Measurements from ENCODE around the gene RIMBP2.

Gene RIMBP2

DNA sequence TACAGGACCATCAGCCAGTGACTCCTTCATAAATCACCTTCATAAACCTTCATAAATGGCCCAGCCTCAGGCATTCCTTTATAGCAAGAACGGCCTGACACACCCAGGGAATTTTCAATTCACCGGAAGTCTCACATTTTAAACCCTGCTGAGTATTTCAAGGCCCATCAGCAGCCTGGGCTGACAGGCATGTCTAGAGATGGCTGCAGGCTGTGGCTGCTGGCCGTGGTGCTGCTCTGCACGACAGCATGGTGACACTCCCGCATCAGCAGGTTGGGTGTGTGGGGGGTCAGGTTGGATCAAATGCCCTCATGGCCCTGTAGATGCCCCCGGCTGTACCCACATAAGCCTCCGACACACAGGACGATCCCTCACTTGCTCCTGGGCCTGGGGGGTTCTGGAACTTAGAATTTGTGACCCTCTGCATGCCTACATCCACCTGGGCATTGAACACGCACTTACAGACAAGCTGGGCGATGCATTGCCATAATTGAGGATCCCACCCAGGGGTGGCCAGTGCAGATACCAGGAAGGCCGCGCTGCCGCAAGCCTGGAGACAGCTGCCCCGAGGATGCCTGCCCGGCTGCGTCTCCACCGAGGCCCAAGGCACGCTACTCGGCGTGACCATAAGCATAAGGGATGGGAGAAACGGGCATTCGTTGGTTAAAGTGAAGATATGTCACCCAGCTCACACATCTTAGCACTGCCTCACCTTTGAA lies 254.1 kb downstream of the RIMBP2 start:
- DNase-seq (ENCODE audit: low read depth), result no peak

DNA sequence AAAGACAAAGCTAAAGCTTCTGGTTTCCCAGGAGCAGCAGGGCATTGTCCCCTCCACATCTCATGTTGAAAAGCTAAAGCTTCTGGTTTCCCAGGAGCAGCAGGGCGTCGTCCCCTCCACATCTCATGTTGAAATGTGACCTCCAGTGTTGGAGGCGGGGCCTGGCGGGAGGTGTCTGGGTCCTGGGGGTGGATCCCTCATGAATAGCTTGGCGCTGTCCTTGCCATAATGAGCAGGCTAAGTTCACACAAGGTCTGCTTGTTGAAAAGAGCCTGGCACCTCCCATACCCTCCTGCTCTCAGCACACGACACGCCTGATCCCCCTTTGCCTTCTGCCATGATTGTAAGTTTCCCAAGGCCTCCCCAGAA lies 254.7 kb downstream of the RIMBP2 start:
- no peak for DNase-seq (ENCODE audit: low read depth)

DNA sequence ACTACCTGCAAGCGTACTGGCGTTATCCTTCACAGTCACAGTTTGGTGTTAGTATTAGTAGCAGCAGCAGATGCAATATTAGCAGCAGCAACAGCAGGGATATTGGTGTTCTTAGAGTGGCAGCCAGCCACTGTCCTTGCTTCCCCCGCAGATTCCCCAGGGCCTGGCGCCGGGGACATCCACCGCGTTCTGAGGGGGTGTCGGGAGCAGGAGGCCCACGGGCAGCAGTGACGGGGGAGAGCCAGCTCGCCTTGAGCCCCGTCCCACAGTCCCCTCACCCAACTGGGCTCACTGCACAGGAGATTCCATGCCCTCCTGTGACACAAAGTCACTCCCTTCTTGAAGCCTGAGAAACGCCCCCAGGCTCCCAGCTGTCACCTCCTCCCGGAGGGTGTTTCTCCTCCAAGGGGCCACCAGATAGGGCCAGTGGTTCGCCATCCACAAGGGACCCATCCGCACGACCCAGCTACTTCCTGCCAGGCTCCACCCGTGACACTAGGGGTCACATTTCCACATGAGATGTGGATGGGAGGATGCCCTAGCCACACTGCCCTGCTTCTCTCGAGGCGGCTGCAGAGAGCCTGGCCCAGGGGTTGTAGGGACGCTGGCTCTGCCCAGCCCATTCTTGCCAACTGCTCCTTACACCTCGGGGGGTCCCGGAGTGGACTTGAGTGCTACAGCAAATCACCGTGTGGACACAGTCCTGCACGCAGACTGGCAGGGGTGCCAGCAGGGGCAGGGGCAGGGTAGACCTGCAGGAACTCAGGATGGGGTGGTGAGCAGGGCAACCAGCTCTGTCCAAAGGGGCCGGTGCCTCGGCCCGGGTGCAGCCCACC lies 255.3 kb downstream of the RIMBP2 start:
- DNase-seq (ENCODE audit: low read depth), result no peak

DNA sequence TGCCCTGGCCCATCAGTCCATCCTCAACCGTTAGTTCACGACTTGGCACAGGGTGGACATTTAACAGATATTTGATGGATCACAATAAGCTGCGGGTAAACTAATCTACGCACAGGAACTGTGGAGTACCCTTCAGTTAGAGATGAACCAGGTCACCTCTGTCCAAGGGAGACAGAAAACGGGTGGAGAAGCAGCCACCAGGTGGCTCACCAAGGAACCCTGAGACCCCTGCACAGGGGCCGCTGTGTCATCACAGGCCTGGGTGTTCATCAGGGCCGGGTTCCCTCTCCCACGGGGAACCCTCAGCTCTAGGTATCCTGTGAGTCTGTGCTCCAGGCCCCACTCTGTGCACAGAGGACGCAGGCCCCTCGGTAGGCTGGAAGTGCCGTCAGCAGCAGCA lies 256.2 kb downstream of the RIMBP2 start:
- no peak for DNase-seq (ENCODE audit: low read depth)

DNA sequence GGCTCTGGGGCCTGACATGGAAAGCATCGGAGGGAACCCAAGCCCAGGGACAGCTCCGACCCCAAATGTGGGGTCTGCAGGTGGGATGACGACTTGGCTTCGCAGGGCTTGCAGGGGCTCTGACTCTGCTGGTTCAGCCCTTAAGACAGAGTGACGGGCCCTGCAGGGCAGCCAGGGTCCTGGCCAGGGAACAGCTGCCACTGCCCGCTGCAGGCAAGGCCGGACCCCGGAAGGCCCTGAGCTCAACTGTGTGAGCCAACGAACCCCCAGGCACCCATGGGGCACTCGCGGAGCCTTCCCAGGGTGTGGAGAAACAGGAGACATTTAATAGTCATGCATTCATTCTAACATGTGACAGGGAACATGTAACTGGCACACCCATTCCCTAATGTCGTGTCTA lies 257.8 kb downstream of the RIMBP2 start:
- no peak for DNase-seq (ENCODE audit: low read depth)

DNA sequence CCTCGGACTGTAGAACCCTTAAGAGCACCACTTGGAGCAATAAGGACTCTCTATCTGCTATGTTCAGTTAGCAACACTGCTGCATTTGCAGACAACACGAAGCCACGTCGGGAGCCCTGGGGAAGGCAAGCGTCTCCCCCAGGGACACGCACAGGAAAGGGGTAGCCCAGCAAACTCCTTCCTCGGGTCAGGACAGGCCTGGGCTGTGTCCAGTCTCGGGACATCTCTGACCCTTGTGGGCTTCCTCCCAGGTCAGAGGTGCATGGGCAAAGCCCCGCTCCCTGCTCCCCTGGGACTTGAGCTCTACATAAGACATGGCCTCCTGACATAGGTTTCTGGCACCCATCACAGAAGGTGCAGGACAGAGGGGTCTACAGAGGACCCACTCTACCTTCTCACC lies 258.9 kb downstream of the RIMBP2 start:
- no peak for DNase-seq (ENCODE audit: low read depth)

DNA sequence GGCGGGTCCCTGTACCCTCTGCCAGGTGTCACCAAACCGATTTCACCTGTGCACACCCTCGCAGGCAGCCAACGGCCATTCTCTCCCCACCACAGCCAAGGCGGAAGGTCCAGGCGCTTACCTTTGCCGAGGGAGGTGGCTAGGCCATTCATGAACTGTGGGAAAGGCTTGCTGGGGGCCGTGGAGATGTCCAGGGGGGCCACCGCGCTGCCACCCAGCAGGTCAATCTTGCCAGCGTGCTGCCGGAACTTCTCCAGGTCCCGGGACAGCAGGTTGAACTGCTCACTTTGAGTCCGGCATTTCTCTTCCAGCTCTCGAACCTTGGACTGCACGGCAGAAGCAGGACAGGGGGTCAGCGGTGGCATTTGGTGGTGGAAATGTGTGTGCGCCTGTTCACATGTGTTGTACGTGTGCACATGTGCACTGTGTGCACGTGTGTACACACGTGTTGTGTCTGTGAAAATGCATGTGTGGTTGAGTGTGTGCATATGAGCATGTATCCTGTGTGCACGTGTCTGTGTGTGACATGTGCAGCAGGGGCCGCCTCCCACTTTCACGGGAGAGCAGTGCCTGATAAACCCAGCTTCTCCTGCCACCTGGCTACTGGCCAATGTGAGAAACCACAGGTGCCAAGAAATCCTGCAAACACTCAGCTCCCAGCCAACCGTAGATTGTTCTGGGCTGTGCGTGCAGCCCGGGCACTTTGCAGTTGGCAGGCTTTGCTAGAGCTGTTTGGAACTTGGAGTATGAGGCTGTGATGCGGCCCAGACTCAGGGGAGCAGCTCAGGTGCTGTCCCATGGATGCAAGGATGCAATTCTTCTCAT lies 259.5 kb downstream of the RIMBP2 start:
- no peak for DNase-seq (ENCODE audit: low read depth)

DNA sequence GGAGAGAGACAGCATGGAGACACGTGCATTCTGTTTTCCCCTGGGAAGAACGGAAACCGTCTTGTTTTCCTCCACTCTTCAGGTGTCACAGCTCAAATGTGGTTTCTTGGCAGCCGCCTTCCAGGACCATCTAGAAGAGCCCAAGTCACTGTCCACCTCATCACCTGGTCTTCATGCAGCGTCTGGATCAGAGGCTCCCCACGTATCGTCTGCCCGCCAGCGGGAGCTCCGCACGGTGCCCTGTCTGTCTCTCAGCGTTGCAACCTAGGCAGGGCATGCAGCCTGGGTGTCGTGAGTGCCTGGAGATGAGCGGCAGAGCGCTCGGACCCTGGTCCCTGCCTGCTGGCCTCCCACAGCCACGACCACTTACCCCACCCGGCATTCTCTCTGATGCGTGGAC lies 260.9 kb downstream of the RIMBP2 start:
- DNase-seq (ENCODE audit: low read depth), result no peak

DNA sequence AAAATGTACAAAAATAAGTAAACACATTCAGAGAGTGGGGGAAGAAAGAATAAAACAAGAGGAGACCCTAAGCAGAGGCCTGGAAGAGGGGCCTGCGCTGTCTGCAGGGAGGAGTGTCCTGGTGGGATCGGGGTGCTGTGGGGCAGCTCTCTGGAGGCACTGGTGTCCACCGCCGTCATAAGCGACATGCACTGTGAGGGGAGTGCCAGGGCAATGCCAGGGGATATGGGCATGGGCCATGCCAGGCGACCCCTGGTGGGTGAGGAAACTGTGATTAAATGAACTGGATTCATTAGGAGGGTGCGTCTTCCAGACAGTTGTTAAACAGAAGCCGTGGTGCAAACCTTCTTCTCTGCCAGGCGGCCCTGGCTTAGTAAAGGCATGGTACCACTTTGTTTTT lies 261.8 kb downstream of the RIMBP2 start:
- no peak for DNase-seq (ENCODE audit: low read depth)

DNA sequence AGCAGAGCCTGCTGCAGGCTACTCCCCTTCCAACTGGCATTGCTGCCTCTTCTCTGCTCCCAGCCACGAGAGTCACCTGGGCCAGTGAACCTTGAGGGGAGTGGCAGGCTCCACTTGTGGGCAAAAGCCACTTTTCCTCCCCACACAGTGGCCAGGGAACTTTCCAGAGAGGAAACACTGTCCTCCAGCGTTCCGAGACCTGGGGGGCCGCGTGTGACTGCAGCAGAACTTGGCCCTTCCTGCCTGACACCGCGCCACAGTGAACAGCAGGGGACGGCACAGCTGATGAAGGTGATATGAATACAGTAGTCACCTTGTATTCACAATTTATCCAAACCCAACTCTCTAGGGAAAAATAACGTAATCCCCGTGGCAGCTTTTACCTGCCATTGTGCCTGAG lies 263.6 kb downstream of the RIMBP2 start:
- DNase-seq (ENCODE audit: low read depth), result no peak

DNA sequence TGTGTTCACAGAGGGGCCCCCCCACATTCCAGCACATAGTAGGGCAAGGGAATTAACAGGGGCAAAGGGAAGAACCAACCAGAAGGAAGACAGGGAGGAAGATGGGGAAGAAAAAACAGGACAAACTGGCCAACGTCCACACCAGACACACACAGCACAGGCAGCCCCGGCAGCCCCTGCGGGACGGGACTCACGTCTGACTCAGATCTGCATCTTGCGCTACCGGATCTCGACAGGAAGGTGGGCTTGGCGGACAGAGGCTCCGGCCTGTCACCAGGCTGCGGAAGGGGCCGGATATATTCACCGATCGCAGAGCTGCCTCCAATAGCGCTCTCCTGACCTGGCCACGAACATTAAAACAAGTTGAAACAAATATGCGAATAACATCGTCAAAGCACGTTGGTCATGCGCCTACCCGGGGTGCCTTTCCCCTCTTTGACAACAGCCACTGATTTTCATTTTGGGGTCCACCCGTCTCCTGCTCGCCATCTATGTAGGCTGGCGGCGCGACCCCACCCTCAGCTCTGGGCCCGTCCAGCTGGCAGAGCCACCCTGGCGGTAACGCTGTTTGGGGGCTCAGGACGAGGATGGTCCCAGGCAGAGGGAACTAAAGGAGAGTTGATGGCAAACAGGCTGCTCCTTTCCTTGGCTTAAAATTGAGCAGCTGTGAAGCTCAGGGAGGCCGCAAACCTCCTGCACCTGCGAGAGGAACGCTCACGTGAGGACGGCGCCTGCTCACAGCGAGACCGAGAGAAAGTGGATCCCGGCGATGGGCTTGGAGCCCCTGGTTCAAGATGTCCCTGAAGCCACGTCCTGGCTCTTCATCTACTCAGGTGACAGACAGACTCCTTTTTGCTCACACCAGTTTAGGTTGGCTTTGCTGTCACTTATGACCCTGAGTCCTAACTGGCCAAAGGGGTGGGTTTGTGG lies 264.8 kb downstream of the RIMBP2 start:
- no peak for DNase-seq (ENCODE audit: low read depth)

DNA sequence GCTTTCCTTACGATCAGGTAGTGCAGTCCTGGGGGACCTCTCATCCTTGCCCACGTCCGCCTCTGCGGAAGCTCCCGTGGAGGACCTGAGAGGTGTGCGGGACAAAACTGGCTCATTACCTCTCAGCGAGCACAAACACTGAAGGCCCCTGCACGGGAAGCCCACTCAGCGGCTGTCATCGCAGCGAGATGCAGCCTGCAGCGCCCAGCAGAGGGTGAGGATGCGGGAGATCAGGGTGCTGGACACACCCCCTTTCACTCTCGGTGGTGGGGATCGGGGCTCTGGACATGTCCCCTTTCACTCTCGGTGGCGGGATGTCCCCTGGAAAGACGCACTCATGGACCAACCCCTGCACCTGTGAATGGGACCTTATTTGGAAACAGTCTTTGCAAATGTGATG lies 266.8 kb downstream of the RIMBP2 start:
- no peak for DNase-seq (ENCODE audit: low read depth)

DNA sequence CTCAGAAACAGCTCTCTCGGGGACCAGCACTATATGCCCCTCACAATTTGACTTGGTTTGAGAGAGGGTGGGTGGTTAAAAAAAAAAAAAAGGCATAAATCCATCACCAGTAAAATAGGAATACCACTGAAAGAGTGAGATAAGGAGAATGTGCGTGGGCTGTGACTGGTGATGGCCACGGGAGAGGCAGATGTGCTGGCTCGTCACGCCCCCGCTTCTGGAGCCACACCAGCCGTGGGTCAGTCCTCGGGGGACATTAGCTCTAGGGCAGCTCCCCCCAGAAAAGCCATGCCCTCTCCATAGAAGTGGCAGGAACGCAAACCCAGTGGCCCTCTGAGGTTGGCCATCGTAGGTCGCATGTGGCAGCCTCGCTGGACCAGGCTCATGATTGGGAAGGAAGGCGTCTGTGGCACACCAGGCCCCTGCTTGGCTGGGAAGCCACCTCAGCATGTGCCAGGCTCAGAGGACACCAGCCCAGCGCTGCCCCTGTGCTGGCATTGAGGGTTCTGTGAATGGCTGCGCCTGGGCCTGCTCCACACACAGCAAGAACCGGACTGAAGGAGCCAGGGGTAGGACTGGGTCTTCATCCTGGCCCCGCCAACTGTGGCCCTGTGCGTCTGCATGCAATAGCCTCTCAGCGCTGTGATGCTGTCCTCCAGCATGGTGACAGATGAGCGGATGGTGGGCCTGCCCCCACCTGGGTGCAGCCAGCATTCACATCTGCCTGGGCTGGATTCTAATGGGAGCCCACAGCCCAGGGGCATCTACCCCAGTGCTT lies 267.9 kb downstream of the RIMBP2 start:
- no peak for DNase-seq (ENCODE audit: low read depth)

DNA sequence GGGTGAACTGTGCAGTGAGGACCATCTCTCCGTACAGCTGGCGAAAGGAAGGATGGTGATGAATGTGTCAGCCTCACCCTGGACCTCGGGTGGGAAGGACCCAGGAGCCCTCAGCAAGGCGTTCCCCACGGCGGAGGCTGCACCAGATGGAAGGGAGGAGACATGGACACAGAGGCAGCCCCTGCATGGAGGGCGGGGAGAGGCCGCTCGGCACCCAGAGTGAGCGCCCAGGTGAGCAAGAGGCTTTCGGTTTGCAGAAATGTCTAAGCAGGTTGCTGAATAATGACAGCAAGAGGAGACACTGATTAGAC lies 268.5 kb downstream of the RIMBP2 start:
- DNase-seq (ENCODE audit: low read depth), result no peak

DNA sequence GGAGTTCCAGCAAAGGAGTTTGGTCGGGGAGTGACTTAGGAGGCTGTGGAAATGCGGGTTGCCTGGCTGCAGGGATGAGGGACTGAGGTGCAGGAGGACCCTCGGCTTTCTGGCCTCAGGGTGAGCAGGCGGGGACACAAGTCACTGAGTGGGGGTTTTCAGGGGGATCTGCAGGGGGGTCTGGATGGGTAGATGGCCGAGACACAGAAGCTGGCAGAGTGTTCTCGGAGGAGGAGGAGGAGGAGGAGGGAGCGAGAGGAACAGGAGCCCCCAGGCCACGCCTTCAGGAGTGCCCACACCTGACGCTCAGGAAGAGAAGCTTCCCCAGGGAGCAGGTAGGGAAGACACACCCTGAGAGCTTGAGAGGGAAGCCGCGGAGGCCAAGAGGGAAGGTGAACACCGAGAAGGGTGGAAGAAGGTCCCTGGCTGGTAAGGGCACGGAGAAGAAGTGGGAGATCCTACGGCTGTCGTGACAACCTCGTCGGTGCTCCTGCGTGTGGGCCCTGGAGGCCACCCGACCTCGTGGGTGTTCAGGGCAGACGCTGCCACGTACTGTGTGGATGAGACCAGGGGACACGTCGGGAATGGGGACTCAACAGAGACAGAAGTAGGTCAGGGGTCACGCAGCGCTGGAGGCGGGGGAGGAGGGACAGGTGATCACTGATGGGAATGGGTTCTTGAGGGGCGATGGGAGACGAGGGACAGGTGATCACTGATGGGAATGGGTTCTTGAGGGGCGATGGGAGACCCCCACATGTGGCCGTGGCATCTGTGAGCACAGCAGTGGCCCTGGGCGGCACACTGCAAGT lies 269.0 kb downstream of the RIMBP2 start:
- no peak for DNase-seq (ENCODE audit: low read depth)

DNA sequence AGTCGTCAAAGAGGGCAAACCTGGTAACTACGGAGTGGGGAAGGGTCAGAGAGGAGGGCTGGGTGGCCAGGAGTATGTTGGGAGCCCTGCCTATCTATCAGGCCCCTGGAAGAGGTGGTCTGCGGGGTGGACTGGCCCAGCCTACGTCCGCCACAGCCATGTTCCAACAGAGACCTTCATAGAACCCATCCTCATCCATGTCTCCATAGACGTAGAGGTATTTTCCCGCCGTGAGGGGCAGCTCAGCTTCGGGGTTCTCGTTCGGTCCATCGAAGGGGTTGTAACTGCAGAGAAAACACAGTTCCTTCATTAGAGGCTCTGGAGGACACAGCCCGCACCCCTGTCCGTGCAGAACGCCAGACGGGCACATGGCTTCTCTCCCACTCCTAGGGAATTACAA lies 271.1 kb downstream of the RIMBP2 start:
- DNase-seq (ENCODE audit: low read depth), result no peak

DNA sequence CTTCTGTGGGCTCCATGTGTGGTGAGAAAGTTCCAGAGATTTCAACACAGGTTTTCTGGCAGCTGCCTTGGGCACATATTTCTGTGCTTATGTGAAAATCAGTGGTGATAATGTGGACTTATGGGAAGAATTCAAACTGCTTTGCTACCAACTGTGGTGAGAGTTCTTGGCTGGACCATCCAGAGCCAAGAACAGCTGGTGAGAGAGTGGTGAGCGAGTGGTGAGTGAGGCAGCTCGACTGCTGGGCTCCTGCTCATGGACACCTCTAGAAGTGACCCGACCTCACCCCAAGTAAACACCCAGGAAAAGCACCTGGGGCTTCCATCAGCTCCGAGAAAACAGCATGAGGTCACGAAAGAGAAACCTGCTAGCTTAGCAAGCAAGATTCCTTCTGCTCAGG lies 272.0 kb downstream of the RIMBP2 start:
- no peak for DNase-seq (ENCODE audit: low read depth)

DNA sequence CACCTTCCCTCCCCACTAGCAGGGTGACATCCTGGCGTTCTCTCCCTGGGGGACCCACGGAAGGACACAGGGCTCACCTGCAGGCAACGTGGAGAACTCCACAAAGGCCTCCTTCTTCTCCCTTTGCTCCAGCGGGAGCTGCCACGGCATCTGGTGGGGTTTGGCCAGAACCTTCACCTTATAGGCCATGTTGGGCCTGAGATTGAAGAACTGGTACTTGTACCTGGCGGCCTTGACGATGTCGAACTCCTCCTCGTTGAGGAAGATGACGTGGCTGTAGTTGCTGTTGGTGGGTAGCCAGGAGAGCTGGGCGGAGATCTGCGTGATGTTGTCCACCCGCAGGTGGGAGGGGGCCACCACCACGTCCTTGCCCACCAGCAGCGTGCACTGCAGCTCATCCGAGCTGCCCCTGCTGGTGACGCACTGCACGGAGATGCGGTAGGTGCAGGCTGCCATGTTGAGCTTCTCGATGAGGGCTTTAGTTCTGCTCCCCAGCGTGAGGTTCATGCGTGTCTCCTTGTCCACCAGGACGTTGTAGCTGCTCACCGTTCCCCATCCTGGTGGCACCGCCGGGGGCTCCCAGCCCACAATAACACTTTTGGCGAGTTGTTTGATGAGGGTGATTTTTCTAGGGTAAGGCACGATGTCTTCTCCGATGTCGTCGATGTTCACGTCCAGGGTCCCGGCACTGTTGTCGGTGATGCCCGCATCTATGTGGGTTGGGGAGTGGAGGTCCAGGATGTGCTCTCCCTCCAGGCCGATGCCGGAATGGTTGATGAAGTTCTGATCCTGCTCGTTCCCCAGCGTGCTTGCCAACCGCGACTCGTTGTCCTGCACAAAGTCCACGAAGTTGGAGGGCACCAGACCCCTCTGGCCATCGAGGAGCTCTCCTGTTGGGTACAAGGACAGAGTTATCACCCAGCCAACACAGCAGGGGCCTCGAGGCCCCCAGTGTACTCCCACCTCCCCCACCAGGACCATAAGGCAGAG lies 274.0 kb downstream of the RIMBP2 start:
- no peak for DNase-seq (ENCODE audit: low read depth)
